Myometrial cell (primary cell): ENCODE measurements around the gene CMTM5. TPM values are rescaled to one million over a fixed set of nuclear protein-coding genes. Genes with fewer than 3 reads are reported as not detected.

Experiments used
- total RNA-seq: library from RNA; depleted of rRNA; stranded (reverse); fragments of >200 nt; gene quantifications from 2 replicates; pipeline ENCODE4 v1.2.3, GENCODE V29; 2015

Gene CMTM5
- not detected in 2 replicates for total RNA-seq

GRCh38 chr14:23376482-23377197, at the start of gene CMTM5:
CMTM5 (plus strand) TSS chr14:23377046; CDS start chr14:23377252, 206 bp downstream.

DNA sequence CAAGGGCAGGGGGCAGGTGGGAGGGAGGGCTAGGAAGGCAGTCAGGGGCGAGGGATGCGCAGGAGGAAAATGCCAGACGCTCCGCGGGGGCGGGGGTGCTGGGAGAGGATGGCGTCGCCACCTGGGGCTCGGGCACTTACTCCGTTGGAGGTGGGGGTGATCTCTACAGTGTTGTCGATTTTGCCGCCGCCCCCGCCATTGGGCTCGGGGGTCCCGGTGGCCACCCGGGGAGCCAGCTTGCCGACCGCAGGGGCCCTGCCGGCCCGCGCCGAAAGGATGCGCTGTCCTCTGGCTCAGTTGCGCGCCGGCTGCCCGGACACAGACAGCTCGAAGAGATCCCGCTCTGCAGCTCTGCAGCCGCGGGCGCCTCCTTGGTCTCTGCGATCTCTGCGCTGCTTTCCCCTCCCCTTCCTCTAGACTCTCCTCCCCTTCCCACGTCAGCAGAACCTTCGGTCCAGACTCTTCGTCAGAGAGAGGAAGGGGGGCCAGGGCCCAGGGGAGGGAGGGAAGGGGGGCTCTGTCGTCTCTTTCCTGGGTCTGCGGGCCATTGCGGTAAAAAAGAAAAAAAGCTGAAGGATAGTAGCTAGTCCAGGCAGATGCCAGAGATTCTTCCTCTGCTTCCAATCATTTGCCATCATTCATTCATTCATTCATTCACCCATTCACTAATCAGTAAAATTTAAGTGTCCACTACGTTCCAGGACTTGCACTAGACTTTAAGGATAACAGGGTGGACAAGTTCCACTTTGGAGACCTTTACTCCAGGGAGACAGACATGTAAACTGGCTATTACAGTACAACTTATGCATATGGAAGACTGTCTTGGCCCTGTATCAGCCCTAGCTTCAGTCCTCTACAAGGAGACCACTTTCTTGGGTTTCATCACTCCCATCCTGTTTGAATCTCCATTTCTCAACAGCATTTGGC, 24.1 kb upstream of the CMTM5 start, which contains the start of gene SLC22A17:
TSS of gene SLC22A17 (minus strand) at position 382 of the 927 bp plus-strand sequence.

GRCh38 chr14:23365036-23365731, 11.7 kb upstream of the CMTM5 start, which contains the start of gene EFS:
EFS (minus strand) TSS chr14:23365172; CDS start chr14:23365025, 147 bp downstream.

GRCh38 chr14:23372509-23372908, 4.3 kb upstream of the CMTM5 start, which contains the start of gene IL25:
IL25 (plus strand) TSS chr14:23372809.

GRCh38 chr14:23407516-23408306, 30.9 kb downstream of the CMTM5 start, which contains the start of gene MYH6:
MYH6 (minus strand) TSS chr14:23408273; CDS start chr14:23407223, 1,050 bp downstream.

Other genes starting within 250 kb of the CMTM5 start
- gene SLC7A8, start 193.4 kb upstream of the CMTM5 start, total RNA-seq = 6.9 and 13.1 TPM in 2 replicates
- not detected in 2 replicates for gene RNF212B, start 139.1 kb upstream of the CMTM5 start, total RNA-seq
- gene HOMEZ, start 90.9 kb upstream of the CMTM5 start, total RNA-seq = 9.6 and 14.4 TPM in 2 replicates
- gene PPP1R3E, start 74.2 kb upstream of the CMTM5 start, total RNA-seq = 1.1 and 1.2 TPM in 2 replicates
- 16.7 and 21.1 TPM in 2 replicates for gene BCL2L2, start 70.2 kb upstream of the CMTM5 start, total RNA-seq
- gene PABPN1, start 55.6 kb upstream of the CMTM5 start, total RNA-seq = 59.5 and 63.1 TPM in 2 replicates
- 10.1 and 16.8 TPM in 2 replicates for gene SLC22A17, start 24.2 kb upstream of the CMTM5 start, total RNA-seq
- gene EFS, start 11.9 kb upstream of the CMTM5 start, total RNA-seq = 10.5 and 11.8 TPM in 2 replicates
- gene IL25, start 4.2 kb upstream of the CMTM5 start, total RNA-seq = not detected in 2 replicates
- not detected in 2 replicates for gene MYH6, start 31.2 kb downstream of the CMTM5 start, total RNA-seq
- gene MYH7, start 58.6 kb downstream of the CMTM5 start, total RNA-seq = not detected in 2 replicates
- gene NGDN, start 92.7 kb downstream of the CMTM5 start, total RNA-seq = 23.4 and 26.8 TPM in 2 replicates
- gene ZFHX2, start 174.7 kb downstream of the CMTM5 start, total RNA-seq = 1.9 TPM in 1 of 2 replicates, not detected in the other
- gene THTPA, start 179.2 kb downstream of the CMTM5 start, total RNA-seq = 10.3 and 22.5 TPM in 2 replicates
- 15.9 and 23.0 TPM in 2 replicates for gene AP1G2, start 190.7 kb downstream of the CMTM5 start, total RNA-seq
- not detected in 2 replicates for gene JPH4, start 201.7 kb downstream of the CMTM5 start, total RNA-seq